ENCODE data around the gene MARK2.

Gene MARK2

GRCh38 chr11:63875506-63876065 is 36.7 kb downstream of the MARK2 start:
- Histone ChIP-seq H4K20me1 (ENCODE audit: insufficient read depth, low read length) (no peaks in the 10 kb centered on the region; the same call in 1 of the 2 replicates), H3K36me3 (replicated peaks; ENCODE audit: insufficient read depth, low read length) (no peaks in the 10 kb centered on the region), H3K27ac (ENCODE audit: low read length) (no peak overlapping the region)

GRCh38 chr11:63876616-63877015 is 37.7 kb downstream of the MARK2 start:
- H3K4me2 ChIP-seq (ENCODE audit: low read depth, low read length) = no peak overlapping the region
- H3K4me1 ChIP-seq (ENCODE audit: low read length) = peaks cover 10% of the 10 kb centered on the region
- TF ChIP-seq EZH2phosphoT487 (IDR thresholded peaks at IDR 0.05; ENCODE audit: low read length) (no peak), CTCF (IDR thresholded peaks at IDR 0.05; ENCODE audit: low read length) (no peak), EZH2 (optimal IDR thresholded peaks at IDR 0.05; ENCODE audit: low read depth, low read length) (no peak)
- H3K9me3 ChIP-seq (replicated peaks; ENCODE audit: insufficient read depth, low read length) = no peaks in the 10 kb centered on the region
- no peak for DNase-seq
- H3K27ac ChIP-seq (ENCODE audit: low read length) = no peak overlapping the region
- H4K20me1 ChIP-seq (ENCODE audit: insufficient read depth, low read length) = no peaks in the 10 kb centered on the region; the same call in 1 of the 2 replicates
- H3K9me2 ChIP-seq (replicated peaks; ENCODE audit: insufficient read depth, low read length) = no peaks in the 10 kb centered on the region
- H3K4me3 ChIP-seq (ENCODE audit: low read length) = no peak overlapping the region
- H3K27me3 ChIP-seq (replicated peaks; ENCODE audit: insufficient read depth, low read length) = no peaks in the 10 kb centered on the region
- no peak overlapping the region for H2AFZ ChIP-seq (ENCODE audit: low read length)
- peaks cover 90% of the 10 kb centered on the region for H3K79me2 ChIP-seq (ENCODE audit: low read length)
- no peak overlapping the region for H3K9ac ChIP-seq (ENCODE audit: low read length)
- H3K36me3 ChIP-seq (replicated peaks; ENCODE audit: insufficient read depth, low read length) = no peaks in the 10 kb centered on the region
- peaks cover 7% of the 10 kb centered on the region for H3F3A ChIP-seq (ENCODE audit: insufficient read depth, low read length)

More at GRCh38 chr11:63875506-63876065, 36.7 kb downstream of the MARK2 start:
- Histone ChIP-seq H3K9me2 (replicated peaks; ENCODE audit: insufficient read depth, low read length) (no peaks in the 10 kb centered on the region), H3K4me1 (ENCODE audit: low read length) (peaks cover 17% of the 10 kb centered on the region), H3K79me2 (ENCODE audit: low read length) (peaks cover 87% of the 10 kb centered on the region), H3F3A (ENCODE audit: insufficient read depth, low read length) (peaks cover 13% of the 10 kb centered on the region), H3K27me3 (replicated peaks; ENCODE audit: insufficient read depth, low read length) (no peaks in the 10 kb centered on the region), H2AFZ (ENCODE audit: low read length) (no peak overlapping the region), H3K9me3 (replicated peaks; ENCODE audit: insufficient read depth, low read length) (no peaks in the 10 kb centered on the region), H3K9ac (ENCODE audit: low read length) (no peak overlapping the region), H3K4me2 (ENCODE audit: low read depth, low read length) (no peak overlapping the region), H3K4me3 (ENCODE audit: low read length) (no peak overlapping the region)
- TF ChIP-seq EZH2 (optimal IDR thresholded peaks at IDR 0.05; ENCODE audit: low read depth, low read length) (no peak), EZH2phosphoT487 (IDR thresholded peaks at IDR 0.05; ENCODE audit: low read length) (no peak), CTCF (IDR thresholded peaks at IDR 0.05; ENCODE audit: low read length) (no peak)
- DNase-seq = no peak

DNA sequence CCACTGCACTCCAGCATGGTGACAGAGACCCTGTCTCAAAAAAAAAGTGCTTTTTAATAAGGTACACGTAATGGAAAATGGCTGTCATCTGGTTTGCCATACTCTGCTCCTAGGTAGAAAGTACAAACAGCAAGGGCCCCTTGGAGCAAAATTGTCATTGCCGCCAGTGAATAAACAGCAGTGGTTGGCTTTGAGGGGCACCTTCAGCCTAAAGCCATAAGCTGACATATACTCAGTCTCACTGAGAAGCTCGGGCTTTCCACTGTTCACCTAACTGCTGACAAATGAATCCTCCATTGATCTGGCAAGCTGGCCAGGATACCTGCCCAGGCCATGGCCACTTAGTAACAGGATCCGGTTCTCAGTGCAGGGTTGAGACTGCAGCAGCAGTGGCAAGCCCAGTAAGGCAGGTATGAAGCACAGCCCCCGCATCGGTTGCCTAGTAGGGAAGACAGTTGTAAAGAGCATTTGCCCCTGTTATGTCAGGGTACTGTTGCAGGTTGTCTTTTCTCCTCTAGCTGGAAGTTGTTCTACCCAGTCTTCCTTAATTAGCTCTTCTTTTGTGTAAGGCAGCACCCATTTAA is 38.8 kb downstream of the MARK2 start:
- peaks cover 91% of the 10 kb centered on the region for H3K79me2 ChIP-seq (ENCODE audit: low read length)
- H3K4me1 ChIP-seq (ENCODE audit: low read length) = no peaks in the 10 kb centered on the region
- H2AFZ ChIP-seq (ENCODE audit: low read length) = no peak overlapping the region
- no peak overlapping the region for H3K9ac ChIP-seq (ENCODE audit: low read length)
- H3K36me3 ChIP-seq (replicated peaks; ENCODE audit: insufficient read depth, low read length) = no peaks in the 10 kb centered on the region
- H3K27ac ChIP-seq (ENCODE audit: low read length) = no peak overlapping the region
- no peak overlapping the region for H3K4me3 ChIP-seq (ENCODE audit: low read length)
- DNase-seq = no peak
- no peaks in the 10 kb centered on the region for H3F3A ChIP-seq (ENCODE audit: insufficient read depth, low read length)
- no peaks in the 10 kb centered on the region for H3K9me2 ChIP-seq (replicated peaks; ENCODE audit: insufficient read depth, low read length)
- no peaks in the 10 kb centered on the region for H4K20me1 ChIP-seq (ENCODE audit: insufficient read depth, low read length)
- no peak overlapping the region for H3K4me2 ChIP-seq (ENCODE audit: low read depth, low read length)
- no peaks in the 10 kb centered on the region for H3K27me3 ChIP-seq (replicated peaks; ENCODE audit: insufficient read depth, low read length)
- no peaks in the 10 kb centered on the region for H3K9me3 ChIP-seq (replicated peaks; ENCODE audit: insufficient read depth, low read length)
- TF ChIP-seq CTCF (IDR thresholded peaks at IDR 0.05; ENCODE audit: low read length) (no peak), EZH2phosphoT487 (IDR thresholded peaks at IDR 0.05; ENCODE audit: low read length) (no peak), EZH2 (optimal IDR thresholded peaks at IDR 0.05; ENCODE audit: low read depth, low read length) (no peak)
